ENCODE results near the gene SPATS2L. TPM values are rescaled to one million over a fixed set of nuclear protein-coding genes. Genes with fewer than 3 reads are reported as not detected.

The SPATS2L gene
- total RNA-seq, 4 donors from 2014 or later = 68.1 to 115 (median 94.9) TPM

DNA sequence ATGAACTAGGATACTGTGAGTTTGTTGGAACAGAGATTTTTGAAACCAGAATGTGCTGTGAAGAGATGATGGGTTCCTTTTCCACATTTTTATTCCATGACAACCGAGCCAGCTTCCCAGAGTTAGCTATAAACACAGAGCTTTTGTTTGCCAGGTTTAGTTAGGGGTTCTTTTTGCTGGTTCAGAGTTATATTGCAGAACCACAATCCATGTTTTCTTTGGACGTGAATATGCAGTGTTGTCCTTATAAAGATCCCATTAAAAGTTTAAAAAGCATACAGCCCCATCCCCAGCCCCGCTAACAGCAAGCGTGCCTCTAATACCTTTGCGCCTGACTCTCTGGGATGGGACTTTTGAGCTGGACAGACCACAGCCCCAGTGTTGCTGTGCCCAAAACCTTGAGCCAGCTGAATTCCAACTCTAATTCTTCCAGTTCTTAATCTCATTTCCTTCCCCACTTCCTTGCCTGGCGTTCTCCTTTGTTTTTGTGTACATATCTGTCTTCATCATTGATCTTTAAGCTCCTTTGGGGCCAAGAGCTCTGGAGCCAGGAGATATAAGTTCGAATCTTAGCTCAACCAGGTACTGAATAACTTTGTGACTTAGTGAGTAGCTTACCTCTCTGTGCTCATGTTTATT lies 72.3 kb downstream of the SPATS2L start:
- DNase-seq (ENCODE audit: low spot score) = no peak
- ATAC-seq (ENCODE audit: low FRiP score) = no peak
- TF ChIP-seq CTCF (IDR thresholded peaks at IDR 0.05) = no peak

GRCh38 chr2:200379481-200380090 lies 73.1 kb downstream of the SPATS2L start:
- DNase-seq (ENCODE audit: low spot score) (no peak), ATAC-seq (ENCODE audit: low FRiP score) (no peak)
- no peak for TF ChIP-seq CTCF (IDR thresholded peaks at IDR 0.05)

DNA sequence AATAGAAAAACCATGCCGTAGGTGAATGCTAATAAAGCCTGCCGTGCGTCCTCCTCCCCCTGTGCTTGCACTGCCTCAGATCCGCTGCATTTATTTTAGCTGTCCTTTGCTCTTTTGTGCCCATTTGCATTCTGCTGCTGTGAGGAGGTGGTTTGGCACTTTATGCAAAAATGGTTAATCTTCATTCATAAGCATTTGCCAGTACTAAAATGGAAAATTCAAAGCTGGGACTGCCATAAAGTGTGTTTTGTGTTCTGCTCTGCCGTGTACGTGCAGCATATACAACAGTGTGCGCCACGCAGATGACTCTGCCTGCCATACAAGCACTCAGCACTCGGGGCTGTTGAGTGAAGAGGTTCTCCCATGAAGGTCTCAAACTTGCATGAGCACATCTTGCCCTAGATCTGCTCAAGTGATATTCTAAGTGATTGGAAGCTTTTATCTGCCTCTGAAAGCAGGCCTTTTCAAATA lies 73.6 kb downstream of the SPATS2L start:
- TF ChIP-seq CTCF (IDR thresholded peaks at IDR 0.05) = no peak
- no peak for ATAC-seq (ENCODE audit: low FRiP score)
- DNase-seq (ENCODE audit: low spot score) = no peak

- ATAC-seq (ENCODE audit: low FRiP score) (no peak), DNase-seq (ENCODE audit: low spot score) (no peak)
- no peak for TF ChIP-seq CTCF (IDR thresholded peaks at IDR 0.05)
These were observed 74.5 kb downstream of the SPATS2L start for GRCh38 chr2:200380833-200381542.

DNA sequence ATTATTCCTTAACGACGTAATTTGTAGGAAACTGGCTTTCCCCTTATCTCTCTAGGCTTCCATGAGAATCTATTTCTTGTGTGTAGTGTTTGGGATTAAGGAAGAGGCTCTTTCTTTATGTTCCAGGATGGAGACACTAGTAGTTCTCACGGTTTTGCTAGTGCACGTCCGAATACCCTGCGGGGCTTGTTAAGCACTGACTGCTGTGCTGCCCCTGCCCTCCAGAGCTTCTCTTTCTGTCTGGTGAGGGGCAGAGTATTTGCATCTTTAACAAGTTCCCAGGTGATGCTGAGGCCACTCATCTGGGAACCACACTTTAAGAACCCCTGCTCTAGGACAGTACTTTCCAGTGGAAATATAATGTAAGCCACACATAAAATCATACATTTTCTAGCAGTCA lies 76.4 kb downstream of the SPATS2L start:
- ATAC-seq (ENCODE audit: low FRiP score) (no peak), DNase-seq (ENCODE audit: low spot score) (no peak)
- no peak for TF ChIP-seq CTCF (IDR thresholded peaks at IDR 0.05)

DNA sequence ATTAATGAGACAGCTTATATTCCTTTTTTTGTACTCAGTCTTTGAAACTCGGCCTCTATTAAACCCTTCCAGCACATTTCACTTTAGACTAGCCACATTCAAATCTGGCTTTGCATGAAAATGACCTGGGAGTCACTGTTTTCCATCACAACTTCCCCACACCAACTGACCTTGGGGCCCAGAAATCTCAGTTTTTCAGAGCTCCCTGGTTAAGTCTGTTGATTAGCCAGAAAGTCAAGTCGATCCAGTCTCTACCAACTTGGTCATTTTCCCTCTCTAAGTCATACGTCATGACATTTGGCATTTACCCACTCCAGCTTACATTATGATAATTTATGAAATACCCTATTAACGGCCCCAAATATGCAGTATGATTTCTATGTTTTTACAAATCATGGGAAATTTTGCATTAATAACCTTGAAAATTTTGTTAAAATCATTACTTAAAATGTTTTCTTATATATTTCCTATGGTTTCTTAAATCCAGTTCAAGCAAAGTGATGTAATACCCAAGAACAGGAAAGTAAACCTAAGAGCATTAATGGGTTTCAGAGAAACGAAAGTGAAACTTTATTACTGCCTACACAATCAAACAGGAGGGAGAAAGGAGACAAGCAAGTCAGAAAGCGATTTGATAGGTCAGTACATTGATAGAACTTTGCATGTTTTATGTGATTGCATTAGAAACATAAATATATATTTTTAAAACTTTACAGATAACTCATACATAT lies 77.1 kb downstream of the SPATS2L start:
- ATAC-seq (ENCODE audit: low FRiP score) (no peak), DNase-seq (ENCODE audit: low spot score) (no peak)
- no peak for TF ChIP-seq CTCF (IDR thresholded peaks at IDR 0.05)
